ENCODE measurements around the gene MTREX. TPM values are rescaled to one million over a fixed set of nuclear protein-coding genes. Genes with fewer than 3 reads are reported as not detected.

MTREX gene
- total RNA-seq, 4 donors from 2014 or later = 66.3 to 130 (median 76.3) TPM

DNA sequence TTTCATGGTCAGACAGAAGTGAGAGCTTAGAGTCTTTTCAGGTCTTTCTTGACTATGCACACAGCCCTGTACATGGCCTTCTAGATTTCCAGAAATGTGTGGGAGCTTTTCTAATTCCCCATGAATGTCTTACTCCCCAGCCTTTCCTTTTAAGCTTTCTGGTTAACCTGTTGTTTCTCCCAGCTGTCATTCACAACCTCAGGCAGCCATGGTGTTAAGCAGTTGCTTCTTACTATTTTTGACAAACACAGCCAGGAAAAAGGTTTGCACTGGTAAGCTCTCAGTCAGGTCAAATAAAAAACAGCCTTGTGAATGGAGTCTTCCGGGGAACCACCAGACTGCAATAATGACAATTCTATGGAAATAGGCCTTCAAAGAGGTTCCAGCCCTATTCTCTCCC is 84.9 kb downstream of the MTREX start:
- TF ChIP-seq, protein P1, sequence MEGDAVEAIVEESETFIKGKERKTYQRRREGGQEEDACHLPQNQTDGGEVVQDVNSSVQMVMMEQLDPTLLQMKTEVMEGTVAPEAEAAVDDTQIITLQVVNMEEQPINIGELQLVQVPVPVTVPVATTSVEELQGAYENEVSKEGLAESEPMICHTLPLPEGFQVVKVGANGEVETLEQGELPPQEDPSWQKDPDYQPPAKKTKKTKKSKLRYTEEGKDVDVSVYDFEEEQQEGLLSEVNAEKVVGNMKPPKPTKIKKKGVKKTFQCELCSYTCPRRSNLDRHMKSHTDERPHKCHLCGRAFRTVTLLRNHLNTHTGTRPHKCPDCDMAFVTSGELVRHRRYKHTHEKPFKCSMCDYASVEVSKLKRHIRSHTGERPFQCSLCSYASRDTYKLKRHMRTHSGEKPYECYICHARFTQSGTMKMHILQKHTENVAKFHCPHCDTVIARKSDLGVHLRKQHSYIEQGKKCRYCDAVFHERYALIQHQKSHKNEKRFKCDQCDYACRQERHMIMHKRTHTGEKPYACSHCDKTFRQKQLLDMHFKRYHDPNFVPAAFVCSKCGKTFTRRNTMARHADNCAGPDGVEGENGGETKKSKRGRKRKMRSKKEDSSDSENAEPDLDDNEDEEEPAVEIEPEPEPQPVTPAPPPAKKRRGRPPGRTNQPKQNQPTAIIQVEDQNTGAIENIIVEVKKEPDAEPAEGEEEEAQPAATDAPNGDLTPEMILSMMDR (IDR thresholded peaks at IDR 0.05; ENCODE audit: low read depth) = no peak

DNA sequence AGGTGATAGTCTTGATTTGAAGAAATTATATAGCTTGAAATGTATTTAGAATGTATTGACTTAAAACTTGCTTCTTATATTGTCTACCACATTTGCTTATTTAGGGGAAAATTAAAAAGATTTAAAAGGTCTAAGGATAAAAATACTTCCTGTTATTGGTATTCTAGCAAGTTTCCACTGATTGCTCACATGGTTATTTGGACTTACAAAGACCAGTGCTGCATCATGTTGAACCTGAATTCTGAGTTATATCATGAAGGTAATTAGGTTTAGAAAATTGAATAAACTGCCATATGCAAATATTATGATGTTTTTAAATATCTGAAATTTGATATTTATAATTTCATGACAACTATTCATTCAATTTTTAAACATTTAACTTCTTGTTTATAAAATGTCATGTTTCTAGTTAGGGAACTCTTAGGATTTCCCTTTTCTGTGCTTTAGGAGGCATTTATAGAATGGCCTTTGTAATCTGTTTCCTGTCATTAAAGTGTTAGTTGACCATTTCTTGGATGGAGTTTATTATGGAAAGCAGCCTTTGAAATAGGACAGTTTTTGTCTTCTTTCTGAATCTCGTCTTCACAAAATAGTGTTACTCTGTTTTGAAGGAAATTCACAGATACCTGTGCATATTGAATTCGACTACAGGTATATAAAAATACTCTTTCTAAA is 85.8 kb downstream of the MTREX start:
- TF ChIP-seq, protein P1 (IDR thresholded peaks at IDR 0.05; ENCODE audit: low read depth) = no peak

DNA sequence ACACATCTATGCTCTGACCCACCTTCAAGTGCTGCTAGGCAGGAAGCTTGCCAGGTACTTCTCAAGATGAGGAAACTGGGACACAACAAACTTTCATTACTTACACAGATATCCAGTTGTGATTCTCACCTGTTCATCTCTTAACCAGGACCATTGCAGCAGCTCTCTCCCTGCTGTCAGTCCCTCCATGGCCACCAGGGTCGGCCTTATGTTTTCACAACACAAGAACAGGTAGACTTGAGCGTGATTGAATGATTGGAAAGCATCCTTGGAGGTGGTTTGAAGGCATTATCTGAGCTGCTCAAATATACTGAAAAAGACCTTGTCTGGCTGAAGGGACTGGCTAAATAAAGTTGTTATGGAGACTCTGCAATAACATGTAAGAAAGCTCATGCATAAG is 94.4 kb downstream of the MTREX start:
- TF ChIP-seq, protein P1 (IDR thresholded peaks at IDR 0.05; ENCODE audit: low read depth) = no peak

DNA sequence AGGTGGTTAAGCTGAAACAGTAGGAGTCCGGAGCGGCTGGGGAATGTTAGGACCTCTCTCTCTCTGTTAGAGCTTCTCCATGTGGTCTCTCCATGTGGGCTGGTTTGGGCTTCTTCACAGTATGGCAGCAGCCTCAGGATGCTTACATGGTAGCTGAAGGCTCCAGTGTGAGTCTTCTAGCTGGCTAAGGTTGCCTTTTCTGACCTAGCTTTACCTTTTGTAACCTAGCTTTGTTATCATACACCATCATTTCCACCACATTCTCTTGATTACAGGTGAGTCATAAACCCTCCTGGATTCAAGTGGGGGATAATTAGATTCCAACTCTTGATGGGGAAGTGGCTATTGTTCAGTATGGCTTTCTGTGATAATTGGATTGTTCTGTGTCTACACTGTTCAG is 98.5 kb downstream of the MTREX start:
- TF ChIP-seq, protein P1 (IDR thresholded peaks at IDR 0.05; ENCODE audit: low read depth) = no peak

DNA sequence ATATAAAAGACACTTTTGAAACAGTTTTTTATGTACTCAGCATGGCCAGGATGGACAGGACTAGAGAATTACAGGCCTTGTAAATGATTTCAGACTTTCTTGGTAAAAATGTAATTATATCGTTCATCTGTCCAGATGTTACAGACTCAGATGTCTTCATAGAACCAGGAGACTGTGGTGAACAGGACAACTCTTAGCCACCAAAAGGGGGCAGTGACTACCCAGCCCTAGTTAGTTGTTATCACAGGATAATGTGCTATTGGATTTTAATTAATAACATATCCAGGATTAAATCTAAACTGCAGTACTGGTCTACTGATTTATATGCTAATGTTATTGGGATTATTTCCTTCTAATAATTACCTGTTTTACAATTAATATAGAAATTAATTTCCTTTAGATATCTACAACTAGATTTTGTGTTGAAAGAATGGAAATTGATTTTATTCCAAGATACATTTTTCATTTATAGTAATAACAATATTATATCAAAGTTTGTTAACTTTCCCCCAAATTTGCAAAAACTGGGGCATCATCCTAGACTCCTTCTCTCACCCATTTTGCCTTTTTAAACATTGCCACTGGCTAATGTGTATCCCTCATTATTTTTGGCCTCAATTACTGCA is 99.4 kb downstream of the MTREX start:
- TF ChIP-seq, protein P1 (IDR thresholded peaks at IDR 0.05; ENCODE audit: low read depth) = no peak

DNA sequence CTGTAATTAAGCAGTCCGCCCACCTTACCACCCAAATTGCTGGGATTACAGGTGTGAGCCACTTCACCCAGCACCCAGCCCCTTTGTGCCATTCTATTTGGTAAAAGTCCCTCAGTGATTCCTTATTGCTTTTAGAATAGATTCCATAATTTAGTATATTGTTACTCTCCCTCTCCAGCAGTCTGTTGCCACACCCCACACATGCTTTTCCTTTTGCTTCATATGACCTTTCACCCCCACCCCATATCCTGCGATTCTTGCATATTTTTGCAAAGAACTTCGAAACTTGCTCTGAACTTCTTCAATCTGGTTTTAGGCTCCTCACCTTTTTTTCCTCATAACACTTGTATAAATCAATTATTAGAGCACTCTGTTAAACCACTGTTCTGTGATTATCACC is 100.2 kb downstream of the MTREX start:
- TF ChIP-seq, protein P1 (IDR thresholded peaks at IDR 0.05; ENCODE audit: low read depth) = no peak

DNA sequence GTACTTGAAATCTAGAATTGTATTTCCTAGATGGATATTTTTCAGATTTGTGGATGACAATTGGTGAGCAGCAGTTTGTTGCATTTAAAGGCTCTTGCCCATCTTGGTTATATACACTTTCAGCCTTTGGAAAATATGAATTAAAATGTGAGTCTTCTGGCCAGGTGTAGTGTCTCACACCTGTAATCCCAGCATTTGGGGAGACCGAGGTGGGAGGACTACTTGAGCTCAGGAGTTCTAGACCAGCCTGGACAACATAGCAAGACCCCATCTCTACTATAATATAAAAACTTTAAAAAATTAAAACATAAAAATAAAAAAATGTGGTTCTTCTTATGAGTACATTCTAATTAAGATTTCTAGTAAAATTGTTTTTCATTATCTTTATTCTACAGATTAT is 102.0 kb downstream of the MTREX start:
- TF ChIP-seq, protein P1 (IDR thresholded peaks at IDR 0.05; ENCODE audit: low read depth) = no peak
